Esophagus muscularis mucosa (tissue), 4 donors: ENCODE results near the gene RPS27.

ENCODE experiments used
- EP300 ChIP-seq: sonication (generic); formaldehyde crosslinking; IDR thresholded peaks from one replicate; pipeline ENCODE4 v1.6.1; 2017; ENCODE audit warnings: antibody characterized with exemption
- POLR2A ChIP-seq: fragments of 450-650 bp; IDR thresholded peaks from one replicate; pipeline ENCODE4 v1.6.1; 2017; ENCODE audit warnings: antibody characterized with exemption, moderate library complexity, mild to moderate bottlenecking, low read depth
- POLR2AphosphoS5 ChIP-seq, 2 donors: sonication (generic); formaldehyde crosslinking; IDR thresholded peaks; one replicate each; pipeline ENCODE4 v1.6.1; 2017; ENCODE audit warnings: antibody characterized with exemption in 2 of 2
- TF ChIP-seq, protein P1 (sequence below), 3 experiments: fragments of 200-600 bp in 2 of 3; fragments of 450-650 bp in 1 of 3; sonication (generic) in 2 of 3; IDR thresholded peaks; one replicate each; pipeline ENCODE4 v1.5.1; 2017 to 2019; ENCODE audit warnings: antibody characterized with exemption in 3 of 3, mild to moderate bottlenecking in 2 of 3, moderate library complexity in 1 of 3

DNA sequence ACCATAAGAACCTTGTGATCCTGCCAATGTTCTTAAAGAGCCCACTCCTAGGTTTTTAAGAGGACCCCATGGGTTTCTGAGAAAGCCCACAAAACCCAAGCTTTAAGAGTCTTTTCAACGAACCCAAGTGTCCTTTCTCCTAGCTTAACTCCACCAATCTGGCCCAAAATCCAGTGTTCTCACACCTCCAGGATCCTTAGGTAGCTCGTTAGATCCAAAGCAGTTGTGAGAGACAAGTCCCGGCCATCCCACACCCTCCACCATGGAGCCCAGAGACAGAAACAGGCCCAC lies 45.8 kb upstream of the RPS27 start:
- TF ChIP-seq, protein P1, sequence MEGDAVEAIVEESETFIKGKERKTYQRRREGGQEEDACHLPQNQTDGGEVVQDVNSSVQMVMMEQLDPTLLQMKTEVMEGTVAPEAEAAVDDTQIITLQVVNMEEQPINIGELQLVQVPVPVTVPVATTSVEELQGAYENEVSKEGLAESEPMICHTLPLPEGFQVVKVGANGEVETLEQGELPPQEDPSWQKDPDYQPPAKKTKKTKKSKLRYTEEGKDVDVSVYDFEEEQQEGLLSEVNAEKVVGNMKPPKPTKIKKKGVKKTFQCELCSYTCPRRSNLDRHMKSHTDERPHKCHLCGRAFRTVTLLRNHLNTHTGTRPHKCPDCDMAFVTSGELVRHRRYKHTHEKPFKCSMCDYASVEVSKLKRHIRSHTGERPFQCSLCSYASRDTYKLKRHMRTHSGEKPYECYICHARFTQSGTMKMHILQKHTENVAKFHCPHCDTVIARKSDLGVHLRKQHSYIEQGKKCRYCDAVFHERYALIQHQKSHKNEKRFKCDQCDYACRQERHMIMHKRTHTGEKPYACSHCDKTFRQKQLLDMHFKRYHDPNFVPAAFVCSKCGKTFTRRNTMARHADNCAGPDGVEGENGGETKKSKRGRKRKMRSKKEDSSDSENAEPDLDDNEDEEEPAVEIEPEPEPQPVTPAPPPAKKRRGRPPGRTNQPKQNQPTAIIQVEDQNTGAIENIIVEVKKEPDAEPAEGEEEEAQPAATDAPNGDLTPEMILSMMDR (IDR thresholded peaks at IDR 0.05) = no peak
- TF ChIP-seq EP300 (no peak), POLR2A (no peak), POLR2AphosphoS5 (IDR thresholded peaks at IDR 0.05) (no peak)
